Activated naive CD4-positive, alpha-beta T cell treated with anti-CD3 and anti-CD28 coated beads, Interleukin-2, amount 50 U/mL, for 24 hours (primary cell): ENCODE data around the gene POLR1F.
"Not testable (repeated sequence)": the region's sequence is repeated elsewhere in the genome, so short reads cannot be mapped to it uniquely, and the experiment has no call there.

Experiments
- H3K27ac Mint-ChIP-seq: one replicate; pipeline ENCODE4 v1.8.0; 2021; ENCODE audit warnings: mild to moderate bottlenecking, mixed read lengths
- H3K27me3 Mint-ChIP-seq: one replicate; pipeline ENCODE4 v1.8.0; 2021; ENCODE audit warnings: mixed read lengths
- H3K36me3 Mint-ChIP-seq: one replicate; pipeline ENCODE4 v1.8.0; 2021; ENCODE audit warnings: mixed read lengths
- H3K4me1 Mint-ChIP-seq: one replicate; pipeline ENCODE4 v1.8.0; 2021; ENCODE audit warnings: mixed read lengths
- H3K4me3 Mint-ChIP-seq: one replicate; pipeline ENCODE4 v1.8.0; 2021; ENCODE audit warnings: mild to moderate bottlenecking, mixed read lengths
- H3K9me3 Mint-ChIP-seq: one replicate; pipeline ENCODE4 v1.8.0; 2021; ENCODE audit warnings: mixed read lengths

Gene POLR1F

GRCh38 chr7:19696926-19697325, 11.9 kb downstream of the POLR1F start:
- Mint-ChIP-seq H3K27me3 (no peaks in the 10 kb centered on the region), H3K9me3 (no peaks in the 10 kb centered on the region), H3K4me1 (peaks cover 8% of the 10 kb centered on the region)

GRCh38 chr7:19692111-19692828, 16.6 kb downstream of the POLR1F start:
- no peaks in the 10 kb centered on the region for H3K4me1 Mint-ChIP-seq
- H3K9me3 Mint-ChIP-seq: no peaks in the 10 kb centered on the region
- H3K36me3 Mint-ChIP-seq: no peaks in the 10 kb centered on the region
- H3K4me3 Mint-ChIP-seq: no peak overlapping the region
- no peak overlapping the region for H3K27ac Mint-ChIP-seq
- H3K27me3 Mint-ChIP-seq: peaks cover 5% of the 10 kb centered on the region

More at GRCh38 chr7:19696926-19697325, 11.9 kb downstream of the POLR1F start:
- no peak overlapping the region for H3K27ac Mint-ChIP-seq
- H3K36me3 Mint-ChIP-seq: peaks cover 3% of the 10 kb centered on the region
- no peak overlapping the region for H3K4me3 Mint-ChIP-seq

GRCh38 chr7:19690736-19691135, 18.1 kb downstream of the POLR1F start:
- Mint-ChIP-seq H3K27ac (no peak overlapping the region), H3K36me3 (no peaks in the 10 kb centered on the region), H3K27me3 (peaks cover 5% of the 10 kb centered on the region), H3K4me1 (no peaks in the 10 kb centered on the region), H3K4me3 (no peak overlapping the region), H3K9me3 (no peaks in the 10 kb centered on the region)

- H3K4me3 Mint-ChIP-seq, H3K27me3 Mint-ChIP-seq, H3K36me3 Mint-ChIP-seq, H3K9me3 Mint-ChIP-seq, H3K27ac Mint-ChIP-seq, H3K4me1 Mint-ChIP-seq: not testable (repeated sequence)
Observed at GRCh38 chr7:19689130-19689529, 19.7 kb downstream of the POLR1F start.

GRCh38 chr7:19681596-19681995, 27.2 kb downstream of the POLR1F start:
- H3K36me3 Mint-ChIP-seq: no peaks in the 10 kb centered on the region
- no peak overlapping the region for H3K4me3 Mint-ChIP-seq
- H3K27me3 Mint-ChIP-seq: peaks cover 1% of the 10 kb centered on the region
- H3K9me3 Mint-ChIP-seq: no peaks in the 10 kb centered on the region
- no peak overlapping the region for H3K27ac Mint-ChIP-seq
- no peaks in the 10 kb centered on the region for H3K4me1 Mint-ChIP-seq

GRCh38 chr7:19677180-19677579, 31.7 kb downstream of the POLR1F start:
- Mint-ChIP-seq H3K4me1 (no peaks in the 10 kb centered on the region), H3K27ac (no peak overlapping the region), H3K9me3 (no peaks in the 10 kb centered on the region), H3K27me3 (peaks cover 1% of the 10 kb centered on the region), H3K4me3 (no peak overlapping the region), H3K36me3 (no peaks in the 10 kb centered on the region)

GRCh38 chr7:19675816-19676215, 33.0 kb downstream of the POLR1F start:
- Mint-ChIP-seq H3K4me1 (no peaks in the 10 kb centered on the region), H3K9me3 (no peaks in the 10 kb centered on the region), H3K36me3 (no peaks in the 10 kb centered on the region), H3K27ac (no peak overlapping the region), H3K27me3 (peaks cover 1% of the 10 kb centered on the region), H3K4me3 (no peak overlapping the region)

- Mint-ChIP-seq H3K4me3 (no peak overlapping the region), H3K36me3 (no peaks in the 10 kb centered on the region), H3K4me1 (no peaks in the 10 kb centered on the region), H3K9me3 (no peaks in the 10 kb centered on the region), H3K27ac (no peak overlapping the region), H3K27me3 (peaks cover 1% of the 10 kb centered on the region)
Observed at GRCh38 chr7:19674266-19674960, 34.4 kb downstream of the POLR1F start.

- Mint-ChIP-seq H3K4me3 (no peak overlapping the region), H3K36me3 (no peaks in the 10 kb centered on the region), H3K27me3 (peaks cover 5% of the 10 kb centered on the region)
Observed at GRCh38 chr7:19670806-19671205, 38.0 kb downstream of the POLR1F start.

GRCh38 chr7:19665399-19666008, 43.3 kb downstream of the POLR1F start:
- no peak overlapping the region for H3K27ac Mint-ChIP-seq

More at GRCh38 chr7:19670806-19671205, 38.0 kb downstream of the POLR1F start:
- Mint-ChIP-seq H3K9me3 (no peaks in the 10 kb centered on the region), H3K4me1 (no peaks in the 10 kb centered on the region), H3K27ac (no peak overlapping the region)

GRCh38 chr7:19663816-19664462, 44.9 kb downstream of the POLR1F start:
- peaks cover 3% of the 10 kb centered on the region for H3K27me3 Mint-ChIP-seq
- H3K4me3 Mint-ChIP-seq: no peak overlapping the region
- no peaks in the 10 kb centered on the region for H3K9me3 Mint-ChIP-seq
- no peak overlapping the region for H3K27ac Mint-ChIP-seq
- H3K36me3 Mint-ChIP-seq: no peaks in the 10 kb centered on the region
- H3K4me1 Mint-ChIP-seq: peaks cover 14% of the 10 kb centered on the region

More at GRCh38 chr7:19665399-19666008, 43.3 kb downstream of the POLR1F start:
- Mint-ChIP-seq H3K4me1 (peaks cover 14% of the 10 kb centered on the region), H3K27me3 (peaks cover 5% of the 10 kb centered on the region), H3K36me3 (no peaks in the 10 kb centered on the region), H3K9me3 (no peaks in the 10 kb centered on the region), H3K4me3 (no peak overlapping the region)

- Mint-ChIP-seq H3K27me3 (peaks cover 5% of the 10 kb centered on the region), H3K4me1 (no peaks in the 10 kb centered on the region), H3K4me3 (no peak overlapping the region), H3K9me3 (peaks cover 20% of the 10 kb centered on the region), H3K27ac (no peak overlapping the region), H3K36me3 (no peaks in the 10 kb centered on the region)
Observed at GRCh38 chr7:19648791-19649190, 60.0 kb downstream of the POLR1F start.
